Measurements from ENCODE around the gene PSEN1. TPM values are rescaled to one million over a fixed set of nuclear protein-coding genes. Genes with fewer than 3 reads are reported as not detected.
A peak's percentile ranks its signal among the peaks of the same experiment; 100 is the strongest.

PSEN1 gene
- total and polyA plus RNA-seq, 2 donors (not counting 3 experiments of a cell fraction or from before 2014, with no cell fraction given): 16.5 to 36.8 TPM

- H3K9me3 ChIP-seq (replicated peaks; ENCODE audit: control insufficient read depth, insufficient read depth, low read length): no peaks in the 10 kb centered on the region
- peak overlapping the region; percentile 17 to 44 (median 32) for H3K4me3 ChIP-seq (replicated peaks in 1 of 3; ENCODE audit: insufficient read depth in 1 of 3, low read depth in 1 of 3, low read length in 3 of 3)
- peak; percentile 61 for DNase-seq (ENCODE audit: low read depth, low spot score)
- H2AFZ ChIP-seq (ENCODE audit: low read depth, low read length): peak overlapping the region; percentile 71
- FAIRE-seq: peak; percentile 92
- H3K27ac ChIP-seq (ENCODE audit: insufficient read depth, low read depth, low read length): peak overlapping the region; percentile 28
- intact Hi-C loops (cut with micrococcal nuclease) (loop anchor here (1.0 kb wide), 1 partner anchor 97 kb away; no protein-coding TSS in a partner anchor), dilution Hi-C loops (cut with MboI; ENCODE audit: extremely low pct_ligation_motif_present, low sequenced_read_pairs) (no loop called here)
- no peaks in the 10 kb centered on the region for H4K20me1 ChIP-seq (replicated peaks; ENCODE audit: control insufficient read depth, extremely low read depth, insufficient read depth, low read length)
- peaks cover 10 to 12% of the 10 kb centered on the region in 2 experiments for H3K36me3 ChIP-seq (ENCODE audit: control insufficient read depth in 2 of 2, extremely low read depth in 1 of 2, insufficient read depth in 2 of 2, low read length in 2 of 2)
- no peaks in the 10 kb centered on the region for H3K9me1 ChIP-seq (replicated peaks; ENCODE audit: control insufficient read depth, extremely low read depth, insufficient read depth, low read length)
- H3K9ac ChIP-seq (replicated peaks; ENCODE audit: extremely low read depth, insufficient read depth, low read length): peak overlapping the region; percentile 45
- H3K4me2 ChIP-seq (ENCODE audit: insufficient read depth, low read length): peak overlapping the region; percentile 84
- ChIA-PET POLR2A (no interaction called here), CTCF (interaction anchor here (1.1 to 7.0 kb wide), 7 partner anchors 25 to 202 kb away, joined by 3 to 39 read pairs (median 7); no protein-coding TSS in a partner anchor)
- H3K27me3 ChIP-seq (ENCODE audit: control insufficient read depth in 2 of 2, insufficient read depth in 2 of 2, low read length in 2 of 2): no peaks in the 10 kb centered on the region
- TF ChIP-seq FOS (IDR thresholded peaks at IDR 0.05; ENCODE audit: borderline replicate concordance, insufficient read depth, low read length) (no peak), POLR2A (IDR thresholded peaks at IDR 0.05; ENCODE audit: low read depth, low read length) (peak; percentile 70), MYC (IDR thresholded peaks at IDR 0.05; ENCODE audit: low read depth, low read length) (no peak), POLR2AphosphoS5 (IDR thresholded peaks at IDR 0.05; ENCODE audit: insufficient read depth, low read depth, low read length) (peak; percentile 58)
- BruUV-seq (replicated peaks): no TSS peak
- H3K79me2 ChIP-seq (ENCODE audit: control insufficient read depth, insufficient read depth, low read length): no peaks in the 10 kb centered on the region
- H3K4me1 ChIP-seq (ENCODE audit: control insufficient read depth, extremely low read depth, insufficient read depth, low read length): peaks cover 15% of the 10 kb centered on the region
Measured at GRCh38 chr14:73269729-73270531, 133.6 kb downstream of the PSEN1 start.

GRCh38 chr14:73272393-73272792, 136.1 kb downstream of the PSEN1 start:
- H3K4me3 ChIP-seq (replicated peaks in 1 of 3; ENCODE audit: insufficient read depth in 1 of 3, low read depth in 1 of 3, low read length in 3 of 3): no peak overlapping the region
- DNase-seq (ENCODE audit: low read depth, low spot score) (no peak), FAIRE-seq (no peak)
- dilution Hi-C loops (cut with MboI; ENCODE audit: extremely low pct_ligation_motif_present, low sequenced_read_pairs) (no loop called here), intact Hi-C loops (cut with micrococcal nuclease) (no loop called here)
- no TSS peak for BruUV-seq (replicated peaks)
- H4K20me1 ChIP-seq (replicated peaks; ENCODE audit: control insufficient read depth, extremely low read depth, insufficient read depth, low read length): no peaks in the 10 kb centered on the region
- H2AFZ ChIP-seq (ENCODE audit: low read depth, low read length): no peak overlapping the region
- no peaks in the 10 kb centered on the region for H3K9me1 ChIP-seq (replicated peaks; ENCODE audit: control insufficient read depth, extremely low read depth, insufficient read depth, low read length)
- no peaks in the 10 kb centered on the region for H3K27me3 ChIP-seq (ENCODE audit: control insufficient read depth in 2 of 2, insufficient read depth in 2 of 2, low read length in 2 of 2)
- H3K9ac ChIP-seq (replicated peaks; ENCODE audit: extremely low read depth, insufficient read depth, low read length): no peak overlapping the region
- H3K9me3 ChIP-seq (replicated peaks; ENCODE audit: control insufficient read depth, insufficient read depth, low read length): no peaks in the 10 kb centered on the region
- H3K4me1 ChIP-seq (ENCODE audit: control insufficient read depth, extremely low read depth, insufficient read depth, low read length): peaks cover 15% of the 10 kb centered on the region
- POLR2A ChIA-PET: interaction anchor here (0.7 kb wide), 1 partner anchor 122 kb away, joined by 3 read pairs; no protein-coding TSS in a partner anchor
- H3K79me2 ChIP-seq (ENCODE audit: control insufficient read depth, insufficient read depth, low read length): no peaks in the 10 kb centered on the region
- peaks cover 14 to 26% of the 10 kb centered on the region in 2 experiments for H3K36me3 ChIP-seq (ENCODE audit: control insufficient read depth in 2 of 2, extremely low read depth in 1 of 2, insufficient read depth in 2 of 2, low read length in 2 of 2)
- CTCF ChIA-PET: interaction anchor here (0.7 to 7.0 kb wide), 6 partner anchors 12 to 200 kb away, joined by 3 to 39 read pairs (median 5); no protein-coding TSS in a partner anchor
- H3K27ac ChIP-seq (ENCODE audit: insufficient read depth, low read depth, low read length): no peak overlapping the region
- no peak overlapping the region for H3K4me2 ChIP-seq (ENCODE audit: insufficient read depth, low read length)
- TF ChIP-seq GATA2 (IDR thresholded peaks at IDR 0.05; ENCODE audit: insufficient read depth, insufficient read length, low read depth, low read length) (no peak), JUN (IDR thresholded peaks at IDR 0.05; ENCODE audit: borderline replicate concordance, insufficient read depth, insufficient read length, low read depth) (no peak), POLR2A (IDR thresholded peaks at IDR 0.05; ENCODE audit: low read depth, low read length) (no peak), POLR2AphosphoS5 (IDR thresholded peaks at IDR 0.05; ENCODE audit: insufficient read depth, low read depth, low read length) (no peak), EZH2 (IDR thresholded peaks at IDR 0.05; ENCODE audit: borderline replicate concordance, low read depth, low read length, severe bottlenecking) (no peak), CTCF (IDR thresholded peaks at IDR 0.05; ENCODE audit: extremely low read depth in 1 of 2, insufficient read depth in 1 of 2, low read depth in 1 of 2, low read length in 2 of 2) (no peak), FOS (IDR thresholded peaks at IDR 0.05; ENCODE audit: borderline replicate concordance, insufficient read depth, low read length) (no peak), MAX (IDR thresholded peaks at IDR 0.05; ENCODE audit: insufficient read depth, insufficient read length) (no peak), MYC (IDR thresholded peaks at IDR 0.05; ENCODE audit: low read depth, low read length) (no peak)

All from endothelial cell of umbilical vein (primary cell).